GM19023 (cell line): Measurements from ENCODE around the gene IRF9.
A peak's percentile ranks its signal among the peaks of the same experiment; 100 is the strongest.

Experiments used
- ATAC-seq: cut with Tn5 transposase; IDR thresholded peaks from one replicate; pipeline ENCODE4 v1.9.1; 2021; ENCODE audit warnings: mild to moderate bottlenecking, moderate library complexity; ENCODE audit not compliant: unreplicated experiment

The IRF9 gene

GRCh38 chr14:24160850-24161804, at the start of gene IRF9:
Gene IRF9 (plus strand): TSS chr14:24161265. CDS start chr14:24162145, 880 bp downstream.
- ATAC-seq, result peak; percentile 83

- no peak for ATAC-seq
Observed at GRCh38 chr14:24113379-24113800, 47.7 kb upstream of the IRF9 start.

GRCh38 chr14:24113801-24114531, 47.1 kb upstream of the IRF9 start:
- peak; percentile 35 for ATAC-seq

GRCh38 chr14:24114532-24115421, 46.3 kb upstream of the IRF9 start, which contains the start of the genes DCAF11 and NRL:
Gene DCAF11 (plus strand): TSS chr14:24114777. CDS start chr14:24115595, 818 bp downstream.
Gene NRL (minus strand): TSS chr14:24114949. CDS start chr14:24082848, 32,101 bp downstream.
- peak; percentile 81 for ATAC-seq

GRCh38 chr14:24115422-24116127, 45.5 kb upstream of the IRF9 start:
- no peak for ATAC-seq

GRCh38 chr14:24116128-24116814, 44.8 kb upstream of the IRF9 start:
- ATAC-seq, result no peak

- ATAC-seq, result no peak
Observed at GRCh38 chr14:24117179-24117578, 43.9 kb upstream of the IRF9 start.

- ATAC-seq, result no peak
Observed at GRCh38 chr14:24119691-24120090, 41.4 kb upstream of the IRF9 start.

- ATAC-seq, result no peak
Observed at GRCh38 chr14:24121210-24121609, 39.9 kb upstream of the IRF9 start.

- ATAC-seq, result no peak
Observed at GRCh38 chr14:24122416-24122815, 38.6 kb upstream of the IRF9 start.

GRCh38 chr14:24122898-24123297, 38.2 kb upstream of the IRF9 start:
- no peak for ATAC-seq

- ATAC-seq, result peak; percentile 70
Observed at GRCh38 chr14:24123424-24124417, 37.3 kb upstream of the IRF9 start.

GRCh38 chr14:24126939-24127338, 34.1 kb upstream of the IRF9 start:
- ATAC-seq, result no peak

GRCh38 chr14:24127673-24128072, 33.4 kb upstream of the IRF9 start:
- no peak for ATAC-seq

- ATAC-seq, result no peak
Observed at GRCh38 chr14:24129410-24129998, 31.6 kb upstream of the IRF9 start.

- no peak for ATAC-seq
Observed at GRCh38 chr14:24130380-24130716, 30.7 kb upstream of the IRF9 start, which contains the start of gene FITM1. Gene FITM1 (plus strand): TSS chr14:24130659. CDS start chr14:24131564, 905 bp downstream.

- ATAC-seq, result no peak
Observed at GRCh38 chr14:24130717-24131548, 30.1 kb upstream of the IRF9 start.
